Naive thymus-derived CD4-positive, alpha-beta T cell (primary cell): ENCODE data around the gene BAAT. TPM values are rescaled to one million over a fixed set of nuclear protein-coding genes. Genes with fewer than 3 reads are reported as not detected.

ENCODE experiments used
- ATAC-seq: fragments of 150-1000 bp; cut with Tn5 transposase; 2 replicates; pipeline ENCODE4 v1.10.0; 2021; ENCODE audit warnings: mild to moderate bottlenecking, moderate library complexity
- CTCF ChIA-PET: fragments of 350-600 bp; sonication (Branson Sonifier 250); formaldehyde crosslinking; loops from one replicate; lab custom pipeline; 2021; ENCODE audit warnings: antibody characterized with exemption; lab: Charles Lee
- POLR2A ChIA-PET: fragments of 350-600 bp; sonication (Branson Sonifier 250); formaldehyde crosslinking; loops from one replicate; lab custom pipeline; 2021; ENCODE audit warnings: antibody characterized with exemption, inconsistent platforms; lab: Charles Lee
- DNase-seq, 9 donors: peaks; one replicate each; pipeline versions ENCODE4 v3.0.0 to v3.0.0-alpha.2; 2020 to 2022; ENCODE audit warnings: mixed read lengths in 1 of 9
- H3K27ac ChIP-seq: one replicate; pipeline ENCODE4 v1.7.0; 2013; ENCODE audit warnings: mild to moderate bottlenecking, low read depth, low read length, moderate library complexity
- H3K27me3 ChIP-seq, 2 donors: one replicate each; pipeline ENCODE4 v1.7.0; 2013; ENCODE audit warnings: low read length in 2 of 2, mild to moderate bottlenecking in 2 of 2, moderate library complexity in 2 of 2; ENCODE audit not compliant: control insufficient read depth in 2 of 2, insufficient read depth in 2 of 2
- H3K36me3 ChIP-seq, 3 experiments: 1 replicate in 2 of 3; 2 replicates in 1 of 3; pipeline ENCODE4 v1.7.0; 2013; ENCODE audit warnings: low read length in 3 of 3, mild to moderate bottlenecking in 3 of 3, moderate library complexity in 1 of 3; ENCODE audit not compliant: insufficient read depth in 3 of 3, control insufficient read depth in 2 of 3
- H3K4me1 ChIP-seq, 2 donors: one replicate each; pipeline ENCODE4 v1.7.0; 2013; ENCODE audit warnings: low read length in 2 of 2, mild to moderate bottlenecking in 2 of 2, moderate library complexity in 1 of 2; ENCODE audit not compliant: control insufficient read depth in 2 of 2, insufficient read depth in 2 of 2
- H3K4me3 ChIP-seq: 2 replicates; pipeline ENCODE4 v1.7.0; 2013; ENCODE audit warnings: mild to moderate bottlenecking, low read length
- H3K9me3 ChIP-seq, 3 experiments: 1 replicate in 2 of 3; 2 replicates in 1 of 3; pipeline ENCODE4 v1.7.0; 2013; ENCODE audit warnings: low read length in 3 of 3; ENCODE audit not compliant: control insufficient read depth in 2 of 3
- H3K27ac Mint-ChIP-seq, 9 donors: one replicate each; pipeline ENCODE4 v1.8.0; 2020 to 2022; ENCODE audit warnings: mixed read lengths in 9 of 9, mild to moderate bottlenecking in 8 of 9, moderate library complexity in 5 of 9, inconsistent platforms in 2 of 9
- H3K27me3 Mint-ChIP-seq, 5 donors: one replicate each; pipeline ENCODE4 v1.8.0; 2021 to 2022; ENCODE audit warnings: mixed read lengths in 5 of 5, mild to moderate bottlenecking in 1 of 5
- H3K36me3 Mint-ChIP-seq, 5 donors: one replicate each; pipeline ENCODE4 v1.8.0; 2020 to 2022; ENCODE audit warnings: mixed read lengths in 5 of 5, mild to moderate bottlenecking in 3 of 5, inconsistent platforms in 1 of 5
- H3K4me1 Mint-ChIP-seq, 7 donors: one replicate each; pipeline ENCODE4 v1.8.0; 2020 to 2022; ENCODE audit warnings: mixed read lengths in 7 of 7, mild to moderate bottlenecking in 3 of 7, inconsistent platforms in 1 of 7
- H3K4me3 Mint-ChIP-seq, 10 donors: one replicate each; pipeline ENCODE4 v1.8.0; 2020 to 2022; ENCODE audit warnings: mild to moderate bottlenecking in 10 of 10, mixed read lengths in 10 of 10, moderate library complexity in 6 of 10, inconsistent platforms in 2 of 10
- H3K9me3 Mint-ChIP-seq, 11 donors: one replicate each; pipeline ENCODE4 v1.8.0; 2020 to 2022; ENCODE audit warnings: mixed read lengths in 11 of 11, mild to moderate bottlenecking in 4 of 11, inconsistent platforms in 1 of 11, moderate library complexity in 1 of 11
- intact Hi-C, 2 donors: fragments of 100-400 bp; cut with micrococcal nuclease; formaldehyde crosslinking; loops; one replicate each; pipeline ENCODE4 v1.15.1; 2023
- polyA plus RNA-seq, 2 donors: library from polyadenylated mRNA; unstranded; fragments of 300-500 nt; fragmentation: Illumina TruSeq; gene quantifications; one replicate each; pipeline ENCODE4 v1.2.3, GENCODE V29; 2021
- total RNA-seq, 6 experiments: library from RNA in 5 of 6; stranded (reverse) in 5 of 6; gene quantifications; 1 replicate in 5 of 6; 2 replicates in 1 of 6; pipeline ENCODE4 v1.2.3 and lab custom pipeline; 2021 to 2026

BAAT gene
- total and polyA plus RNA-seq, 7 experiments from 2014 or later = 0.07 TPM; not detected in 6

DNA sequence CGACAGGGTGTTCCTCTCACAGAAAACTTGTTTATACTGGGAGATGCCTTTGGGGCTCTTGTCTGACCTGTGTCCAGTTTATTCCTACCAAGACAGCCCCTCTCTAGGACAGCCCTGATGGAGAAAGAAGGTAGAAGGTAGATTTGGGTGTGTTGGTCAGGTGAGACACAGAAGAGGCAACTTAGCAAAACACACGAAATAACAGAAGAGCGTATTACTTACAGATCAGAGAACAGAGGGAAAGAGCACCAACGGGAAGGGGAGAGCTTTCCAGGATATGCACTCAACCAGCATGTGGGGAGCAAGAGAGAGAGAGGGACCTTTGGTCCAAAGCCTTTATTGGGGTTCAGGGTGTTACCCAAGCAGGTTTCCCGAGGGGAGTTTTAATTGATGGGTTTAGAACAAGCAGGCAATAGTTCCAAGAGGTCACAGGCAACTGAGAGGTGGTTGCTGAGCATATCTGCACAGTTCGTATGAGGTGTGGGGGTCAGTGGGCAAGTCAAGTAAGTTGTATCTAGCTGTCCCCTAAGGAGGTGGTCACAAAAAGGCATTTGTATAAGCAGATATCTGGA, 31.8 kb downstream of the BAAT start:
- intact Hi-C loops = no loop called here
- Mint-ChIP-seq H3K27ac (no peak overlapping the region), H3K4me1 (no peaks in the 10 kb centered on the region), H3K27me3 (peaks cover 0 to 12% (median 6%) of the 10 kb centered on the region in 5 donors), H3K4me3 (no peak overlapping the region), H3K9me3 (peaks cover 0 to 7% (median 1%) of the 10 kb centered on the region in 11 donors), H3K36me3 (no peaks in the 10 kb centered on the region)
- POLR2A ChIA-PET = no interaction called here
- no peaks in the 10 kb centered on the region for H3K36me3 ChIP-seq
- H3K27ac ChIP-seq = no peak overlapping the region
- H3K4me1 ChIP-seq = no peaks in the 10 kb centered on the region
- ATAC-seq (no peak), DNase-seq (no peak)
- CTCF ChIA-PET = no interaction called here
- no peak overlapping the region for H3K4me3 ChIP-seq
- H3K9me3 ChIP-seq = no peaks in the 10 kb centered on the region
- no peaks in the 10 kb centered on the region for H3K27me3 ChIP-seq

DNA sequence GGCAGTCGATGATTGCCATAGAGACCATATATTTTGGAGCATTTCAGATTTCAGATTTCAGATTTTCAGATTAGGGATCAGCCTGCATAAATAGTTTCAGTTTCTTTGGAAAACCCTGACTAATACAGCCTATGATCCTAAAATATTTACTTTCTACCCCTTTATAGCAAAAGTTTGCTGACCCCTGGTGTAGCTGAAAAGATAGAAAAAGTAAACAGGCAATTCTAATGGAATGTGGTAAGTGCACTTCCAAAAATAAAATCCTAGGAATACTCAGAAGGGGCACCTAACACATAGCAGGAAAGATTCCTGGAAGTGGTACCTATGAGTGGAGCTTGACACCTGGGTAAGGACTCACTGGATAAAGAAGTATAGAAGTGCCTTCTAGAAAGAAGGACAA, 34.5 kb downstream of the BAAT start:
- intact Hi-C loops = no loop called here
- Mint-ChIP-seq H3K27ac (no peak overlapping the region), H3K4me1 (no peaks in the 10 kb centered on the region), H3K36me3 (no peaks in the 10 kb centered on the region), H3K4me3 (no peak overlapping the region), H3K9me3 (peaks cover 0 to 7% (median 0%) of the 10 kb centered on the region in 11 donors), H3K27me3 (peaks cover 0 to 24% (median 9%) of the 10 kb centered on the region in 5 donors)
- Histone ChIP-seq H3K36me3 (no peaks in the 10 kb centered on the region), H3K4me3 (no peak overlapping the region), H3K27ac (no peak overlapping the region), H3K27me3 (no peaks in the 10 kb centered on the region), H3K4me1 (no peaks in the 10 kb centered on the region), H3K9me3 (no peaks in the 10 kb centered on the region)
- POLR2A ChIA-PET = no interaction called here
- CTCF ChIA-PET = no interaction called here
- DNase-seq (no peak), ATAC-seq (no peak)

- H3K36me3 Mint-ChIP-seq = no peaks in the 10 kb centered on the region
- H3K27ac ChIP-seq = no peak overlapping the region
- intact Hi-C loops = no loop called here
- H3K27ac Mint-ChIP-seq = no peak overlapping the region
- no peak overlapping the region for H3K4me3 ChIP-seq
- POLR2A ChIA-PET = no interaction called here
- ATAC-seq (no peak), DNase-seq (no peak)
- CTCF ChIA-PET = no interaction called here
- no peaks in the 10 kb centered on the region for H3K4me1 Mint-ChIP-seq
- H3K27me3 Mint-ChIP-seq = peaks cover 2 to 57% (median 30%) of the 10 kb centered on the region in 5 donors
- H3K36me3 ChIP-seq = no peaks in the 10 kb centered on the region
- H3K27me3 ChIP-seq = peaks cover 0 to 4% of the 10 kb centered on the region in 2 donors
- no peak overlapping the region for H3K4me3 Mint-ChIP-seq
- no peaks in the 10 kb centered on the region for H3K9me3 ChIP-seq
- peaks cover 0 to 2% (median 0%) of the 10 kb centered on the region in 11 donors for H3K9me3 Mint-ChIP-seq
- no peaks in the 10 kb centered on the region for H3K4me1 ChIP-seq
Observed at GRCh38 chr9:101342595-101342994, 42.2 kb downstream of the BAAT start.

GRCh38 chr9:101341958-101342357, 42.8 kb downstream of the BAAT start:
- H3K27me3 Mint-ChIP-seq = peaks cover 2 to 51% (median 30%) of the 10 kb centered on the region in 5 donors
- ATAC-seq (no peak), DNase-seq (no peak)
- H3K4me1 Mint-ChIP-seq = no peaks in the 10 kb centered on the region
- H3K4me1 ChIP-seq = no peaks in the 10 kb centered on the region
- intact Hi-C loops = no loop called here
- ChIA-PET CTCF (no interaction called here), POLR2A (no interaction called here)
- H3K27ac Mint-ChIP-seq = no peak overlapping the region
- H3K9me3 Mint-ChIP-seq = peaks cover 0 to 2% (median 0%) of the 10 kb centered on the region in 11 donors
- no peaks in the 10 kb centered on the region for H3K36me3 Mint-ChIP-seq
- H3K4me3 ChIP-seq = no peak overlapping the region
- H3K27me3 ChIP-seq = peaks cover 0 to 7% of the 10 kb centered on the region in 2 donors
- no peak overlapping the region for H3K4me3 Mint-ChIP-seq
- no peak overlapping the region for H3K27ac ChIP-seq
- no peaks in the 10 kb centered on the region for H3K9me3 ChIP-seq
- no peaks in the 10 kb centered on the region for H3K36me3 ChIP-seq

GRCh38 chr9:101337237-101337636, 47.6 kb downstream of the BAAT start:
- Mint-ChIP-seq H3K36me3 (no peaks in the 10 kb centered on the region), H3K4me3 (no peak overlapping the region), H3K27ac (no peak overlapping the region), H3K9me3 (peaks cover 0 to 2% (median 0%) of the 10 kb centered on the region in 11 donors), H3K27me3 (peaks cover 6 to 45% (median 28%) of the 10 kb centered on the region in 5 donors), H3K4me1 (no peaks in the 10 kb centered on the region)
- H3K27me3 ChIP-seq = peaks cover 0 to 7% of the 10 kb centered on the region in 2 donors
- ChIA-PET POLR2A (no interaction called here), CTCF (no interaction called here)
- H3K4me1 ChIP-seq = no peaks in the 10 kb centered on the region
- no peak overlapping the region for H3K4me3 ChIP-seq
- no peak overlapping the region for H3K27ac ChIP-seq
- H3K9me3 ChIP-seq = no peaks in the 10 kb centered on the region
- intact Hi-C loops = no loop called here
- DNase-seq (no peak), ATAC-seq (no peak)
- H3K36me3 ChIP-seq = no peaks in the 10 kb centered on the region

DNA sequence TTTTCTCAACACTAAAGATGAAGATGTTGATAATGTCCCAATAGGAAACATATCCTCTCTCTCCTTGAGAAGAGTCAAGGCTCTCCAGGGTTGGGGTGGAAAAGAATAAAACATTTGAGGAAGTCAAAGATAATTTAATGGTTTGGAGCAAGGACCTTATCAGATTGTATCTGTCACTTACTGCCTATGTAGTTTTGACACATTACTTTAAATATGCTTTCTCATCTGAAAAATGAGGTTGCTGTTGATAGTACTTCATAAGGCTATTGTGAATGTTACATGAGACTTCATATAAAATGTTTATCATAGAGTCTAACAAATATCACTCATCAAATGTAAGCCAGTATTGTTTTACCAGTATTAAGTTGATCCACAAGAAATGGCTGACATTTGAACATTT, 48.7 kb downstream of the BAAT start:
- no peak overlapping the region for H3K4me3 Mint-ChIP-seq
- H3K36me3 ChIP-seq = no peaks in the 10 kb centered on the region
- intact Hi-C loops = no loop called here

More for the DNA sequence above, 48.7 kb downstream of the BAAT start:
- DNase-seq (no peak), ATAC-seq (no peak)
- no peak overlapping the region for H3K27ac Mint-ChIP-seq
- H3K4me1 Mint-ChIP-seq = no peaks in the 10 kb centered on the region
- peaks cover 6 to 36% (median 19%) of the 10 kb centered on the region in 5 donors for H3K27me3 Mint-ChIP-seq
- ChIA-PET CTCF (no interaction called here), POLR2A (no interaction called here)
- H3K36me3 Mint-ChIP-seq = no peaks in the 10 kb centered on the region
- Histone ChIP-seq H3K27ac (no peak overlapping the region), H3K27me3 (peaks cover 0 to 3% of the 10 kb centered on the region in 2 donors), H3K4me3 (no peak overlapping the region), H3K4me1 (no peaks in the 10 kb centered on the region), H3K9me3 (no peaks in the 10 kb centered on the region)
- H3K9me3 Mint-ChIP-seq = peaks cover 0 to 2% (median 0%) of the 10 kb centered on the region in 11 donors
